Panc1 (cell line): ENCODE results near the gene HTR4.

Experiments
- POLR2AphosphoS5 ChIP-seq: IDR thresholded peaks from 2 replicates; pipeline ENCODE4 v1.6.1; 2012; ENCODE audit warnings: mild to moderate bottlenecking, low read depth, low read length, moderate library complexity
- SIN3A ChIP-seq: IDR thresholded peaks from 2 replicates; pipeline ENCODE4 v1.6.1; 2012; ENCODE audit warnings: low read depth, mild to moderate bottlenecking, low read length, moderate library complexity, borderline replicate concordance; ENCODE audit not compliant: insufficient read depth
- TCF7L2 ChIP-seq: IDR thresholded peaks from 2 replicates; pipeline ENCODE4 v1.6.1; 2011; ENCODE audit warnings: mild to moderate bottlenecking, low read depth, low read length, inconsistent platforms
- TF ChIP-seq, protein P1 (sequence below): fragments of 450-650 bp; IDR thresholded peaks from 2 replicates; pipeline ENCODE4 v1.5.1; 2017; ENCODE audit warnings: mild to moderate bottlenecking
- TF ChIP-seq, protein P2 (sequence below), 2 experiments: IDR thresholded peaks; 2 replicates each; pipeline ENCODE4 v1.6.1; 2011 to 2012; ENCODE audit warnings: low read depth in 2 of 2, control low read depth in 1 of 2, low read length in 1 of 2, mild to moderate bottlenecking in 1 of 2, moderate library complexity in 1 of 2; ENCODE audit not compliant: insufficient read depth in 1 of 2

DNA sequence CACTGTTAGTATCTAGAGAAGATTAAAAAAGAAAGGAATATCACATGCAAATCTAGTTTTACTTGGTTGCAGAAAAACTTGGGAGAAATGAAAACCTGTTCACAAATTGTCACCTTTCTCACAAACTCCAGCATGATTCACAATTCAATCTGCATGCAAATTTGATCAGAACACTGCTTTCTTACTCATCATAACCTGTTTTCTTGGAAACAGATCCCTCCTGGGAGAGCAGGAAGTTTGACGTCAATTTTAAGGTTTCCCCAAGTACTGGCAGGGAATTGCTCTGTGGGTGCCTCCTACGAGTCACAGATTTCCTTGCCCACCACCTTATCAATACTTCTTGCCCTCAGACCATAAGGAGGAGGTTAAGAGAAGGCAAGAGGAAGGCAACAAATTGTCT lies 30.2 kb upstream of the HTR4 start:
- TF ChIP-seq, protein P1, sequence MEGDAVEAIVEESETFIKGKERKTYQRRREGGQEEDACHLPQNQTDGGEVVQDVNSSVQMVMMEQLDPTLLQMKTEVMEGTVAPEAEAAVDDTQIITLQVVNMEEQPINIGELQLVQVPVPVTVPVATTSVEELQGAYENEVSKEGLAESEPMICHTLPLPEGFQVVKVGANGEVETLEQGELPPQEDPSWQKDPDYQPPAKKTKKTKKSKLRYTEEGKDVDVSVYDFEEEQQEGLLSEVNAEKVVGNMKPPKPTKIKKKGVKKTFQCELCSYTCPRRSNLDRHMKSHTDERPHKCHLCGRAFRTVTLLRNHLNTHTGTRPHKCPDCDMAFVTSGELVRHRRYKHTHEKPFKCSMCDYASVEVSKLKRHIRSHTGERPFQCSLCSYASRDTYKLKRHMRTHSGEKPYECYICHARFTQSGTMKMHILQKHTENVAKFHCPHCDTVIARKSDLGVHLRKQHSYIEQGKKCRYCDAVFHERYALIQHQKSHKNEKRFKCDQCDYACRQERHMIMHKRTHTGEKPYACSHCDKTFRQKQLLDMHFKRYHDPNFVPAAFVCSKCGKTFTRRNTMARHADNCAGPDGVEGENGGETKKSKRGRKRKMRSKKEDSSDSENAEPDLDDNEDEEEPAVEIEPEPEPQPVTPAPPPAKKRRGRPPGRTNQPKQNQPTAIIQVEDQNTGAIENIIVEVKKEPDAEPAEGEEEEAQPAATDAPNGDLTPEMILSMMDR, result no peak
- no peak for TF ChIP-seq POLR2AphosphoS5
- TF ChIP-seq TCF7L2, result no peak
- TF ChIP-seq, protein P2, sequence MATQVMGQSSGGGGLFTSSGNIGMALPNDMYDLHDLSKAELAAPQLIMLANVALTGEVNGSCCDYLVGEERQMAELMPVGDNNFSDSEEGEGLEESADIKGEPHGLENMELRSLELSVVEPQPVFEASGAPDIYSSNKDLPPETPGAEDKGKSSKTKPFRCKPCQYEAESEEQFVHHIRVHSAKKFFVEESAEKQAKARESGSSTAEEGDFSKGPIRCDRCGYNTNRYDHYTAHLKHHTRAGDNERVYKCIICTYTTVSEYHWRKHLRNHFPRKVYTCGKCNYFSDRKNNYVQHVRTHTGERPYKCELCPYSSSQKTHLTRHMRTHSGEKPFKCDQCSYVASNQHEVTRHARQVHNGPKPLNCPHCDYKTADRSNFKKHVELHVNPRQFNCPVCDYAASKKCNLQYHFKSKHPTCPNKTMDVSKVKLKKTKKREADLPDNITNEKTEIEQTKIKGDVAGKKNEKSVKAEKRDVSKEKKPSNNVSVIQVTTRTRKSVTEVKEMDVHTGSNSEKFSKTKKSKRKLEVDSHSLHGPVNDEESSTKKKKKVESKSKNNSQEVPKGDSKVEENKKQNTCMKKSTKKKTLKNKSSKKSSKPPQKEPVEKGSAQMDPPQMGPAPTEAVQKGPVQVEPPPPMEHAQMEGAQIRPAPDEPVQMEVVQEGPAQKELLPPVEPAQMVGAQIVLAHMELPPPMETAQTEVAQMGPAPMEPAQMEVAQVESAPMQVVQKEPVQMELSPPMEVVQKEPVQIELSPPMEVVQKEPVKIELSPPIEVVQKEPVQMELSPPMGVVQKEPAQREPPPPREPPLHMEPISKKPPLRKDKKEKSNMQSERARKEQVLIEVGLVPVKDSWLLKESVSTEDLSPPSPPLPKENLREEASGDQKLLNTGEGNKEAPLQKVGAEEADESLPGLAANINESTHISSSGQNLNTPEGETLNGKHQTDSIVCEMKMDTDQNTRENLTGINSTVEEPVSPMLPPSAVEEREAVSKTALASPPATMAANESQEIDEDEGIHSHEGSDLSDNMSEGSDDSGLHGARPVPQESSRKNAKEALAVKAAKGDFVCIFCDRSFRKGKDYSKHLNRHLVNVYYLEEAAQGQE (IDR thresholded peaks at IDR 0.05; ENCODE audit: insufficient read depth in 1 of 2, low read depth in 2 of 2, low read length in 1 of 2), result no peak
- no peak for TF ChIP-seq SIN3A
